NCI-H524 (cell line): ENCODE data around the gene CD180.
"Not testable (repeated sequence)": the region's sequence is repeated elsewhere in the genome, so short reads cannot be mapped to it uniquely, and the experiment has no call there.

Experiments
- DNase-seq, 2 experiments: peaks; one replicate each; lab custom pipeline; 2025; lab: John Stamatoyannopoulos, UW

Gene CD180

GRCh38 chr5:67188274-67189078, 8.1 kb downstream of the CD180 start:
- no peak for DNase-seq

- DNase-seq: no peak
These were observed 9.4 kb downstream of the CD180 start for GRCh38 chr5:67187006-67187715.

- no peak for DNase-seq
These were observed 12.7 kb downstream of the CD180 start for GRCh38 chr5:67183859-67184258.

- DNase-seq: no peak
These were observed 14.3 kb downstream of the CD180 start for GRCh38 chr5:67182301-67182790.

- DNase-seq: no peak
These were observed 14.9 kb downstream of the CD180 start for GRCh38 chr5:67181648-67182221.

GRCh38 chr5:67179697-67180361, 16.8 kb downstream of the CD180 start:
- no peak for DNase-seq

- DNase-seq: no peak
These were observed 17.6 kb downstream of the CD180 start for GRCh38 chr5:67178966-67179365.

- peak in 1 of 2 experiments; percentile 47 for DNase-seq
These were observed 18.5 kb downstream of the CD180 start for GRCh38 chr5:67178085-67178484.

- DNase-seq: no peak
These were observed 19.7 kb downstream of the CD180 start for GRCh38 chr5:67176936-67177335.

- DNase-seq: no peak
These were observed 22.6 kb downstream of the CD180 start for GRCh38 chr5:67173959-67174358.

- DNase-seq: not testable (repeated sequence)
These were observed 23.2 kb downstream of the CD180 start for GRCh38 chr5:67173351-67173750.

- DNase-seq: no peak
These were observed 25.8 kb downstream of the CD180 start for GRCh38 chr5:67170767-67171166.

GRCh38 chr5:67168069-67168468, 28.5 kb downstream of the CD180 start:
- no peak for DNase-seq

- DNase-seq: no peak
These were observed 29.9 kb downstream of the CD180 start for GRCh38 chr5:67166460-67167285.

- DNase-seq: no peak
These were observed 30.8 kb downstream of the CD180 start for GRCh38 chr5:67165526-67166459.

GRCh38 chr5:67164856-67165525, 31.6 kb downstream of the CD180 start:
- DNase-seq: no peak

- no peak for DNase-seq
These were observed 32.6 kb downstream of the CD180 start for GRCh38 chr5:67163863-67164595.

- no peak for DNase-seq
These were observed 33.3 kb downstream of the CD180 start for GRCh38 chr5:67163231-67163756.

GRCh38 chr5:67161767-67162166, 34.8 kb downstream of the CD180 start:
- no peak for DNase-seq
